Renal pelvis (tissue), 12 donors: ENCODE data around the gene NKX2-2. TPM values are rescaled to one million over a fixed set of nuclear protein-coding genes. Genes with fewer than 3 reads are reported as not detected.

Experiments
- DNase-seq: peaks from one replicate; pipeline ENCODE4 v3.0.0-alpha.2; 2013
- long read RNA-seq, 16 experiments: transcript quantifications; one replicate each; lab custom pipeline, GENCODE V29; 2026
- polyA plus RNA-seq, 3 donors: library from polyadenylated mRNA; unstranded; fragments of 120-200 nt; gene quantifications; one replicate each; pipeline ENCODE4 v1.2.1, GENCODE V29; 2013; ENCODE audit not compliant: insufficient read length in 3 of 3

The NKX2-2 gene
- polyA plus RNA-seq, result under 1 TPM in 1 of 3 donors, not detected in 2; 0.07 TPM
- long read RNA-seq, donor 1, result 0 reads
- long read RNA-seq, donor 2, result 0 reads
- long read RNA-seq, donor 3, result 0 reads
- long read RNA-seq, donor 4, result 0 reads
- long read RNA-seq, donor 5, result 0 reads
- long read RNA-seq, donor 6, result 0 reads
- long read RNA-seq, donor 7, result 0 reads
- long read RNA-seq, donor 8, result 0 reads
- long read RNA-seq, donor 9, result 0 reads
- long read RNA-seq, donor 10, result 0 reads
- long read RNA-seq, donor 11, result 0 reads
- long read RNA-seq, donor 12, result 0 reads
- long read RNA-seq, donor 13, result 0 reads
- long read RNA-seq, donor 14, result 0 reads
- long read RNA-seq, donor 15, partial matches to known transcripts, result 0 of 1 reads
- long read RNA-seq, donor 15, other reads (novel, unspliced or antisense), result 0 of 1 reads
- long read RNA-seq, donor 16, result 0 reads

- DNase-seq, result no peak
Measured at GRCh38 chr20:21513881-21514540, at the start of gene NKX2-2. TSS of gene NKX2-2 (minus strand) at chr20:21514064. CDS start at chr20:21513669, 395 bp downstream.

GRCh38 chr20:21562656-21563055 is 48.8 kb upstream of the NKX2-2 start:
- DNase-seq, result no peak

GRCh38 chr20:21559305-21559704 is 45.4 kb upstream of the NKX2-2 start:
- DNase-seq, result no peak

DNA sequence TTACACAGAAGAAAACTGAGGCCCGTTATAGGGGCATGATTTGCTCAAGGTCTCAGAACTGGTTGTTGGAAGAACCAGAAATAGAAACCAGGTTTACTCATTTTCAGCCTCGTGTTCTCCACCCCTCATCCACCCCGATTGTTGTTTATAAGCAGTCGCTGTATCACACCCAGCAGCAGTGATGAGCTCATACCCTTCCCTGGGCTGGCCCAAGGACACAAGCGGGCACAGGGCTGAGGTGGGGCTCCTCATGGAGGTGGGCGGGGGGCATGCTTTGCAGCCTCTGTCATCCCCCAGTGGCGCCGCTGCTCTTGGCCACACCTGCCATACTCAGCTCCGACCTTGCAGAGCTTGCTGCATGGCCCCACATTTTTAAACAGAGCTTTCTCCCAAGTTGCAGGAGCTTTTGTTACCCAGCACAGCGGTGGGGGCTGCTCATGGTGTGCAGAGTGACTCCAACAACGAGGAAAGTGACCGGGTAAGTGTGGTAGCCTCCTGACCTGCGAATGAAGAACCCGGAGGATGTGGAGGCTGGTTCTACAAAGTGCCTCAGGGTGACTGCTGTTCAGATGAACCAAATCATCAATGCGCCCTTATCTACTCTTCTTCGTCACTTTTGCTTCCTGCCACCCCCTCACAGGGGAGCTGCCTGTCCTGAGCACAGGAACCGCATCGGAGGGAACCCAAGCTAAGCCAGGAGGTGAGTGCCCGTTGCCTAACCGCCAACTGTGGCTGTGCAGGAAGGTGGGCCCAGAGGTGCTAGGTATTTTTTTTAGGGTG is 43.6 kb upstream of the NKX2-2 start:
- DNase-seq, result no peak

DNA sequence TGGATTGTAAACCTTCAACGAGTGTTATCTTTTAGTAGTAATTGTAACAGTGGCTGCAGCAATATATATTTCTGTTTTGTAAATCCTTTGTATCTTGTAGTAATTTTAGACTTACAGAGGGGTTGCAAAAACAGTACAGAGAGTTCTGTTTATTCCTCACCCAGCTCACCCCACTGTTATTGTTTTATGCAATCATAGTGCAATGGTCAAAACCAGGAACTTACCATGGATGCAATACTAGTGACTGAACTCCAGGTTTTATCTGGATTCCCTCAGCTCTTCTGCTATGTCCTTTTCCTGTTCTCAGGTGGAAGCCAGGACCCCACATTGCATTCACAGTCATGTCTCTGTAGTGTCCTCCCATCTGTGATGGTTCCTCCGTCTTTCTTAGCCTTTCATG is 42.5 kb upstream of the NKX2-2 start:
- no peak for DNase-seq

- DNase-seq, result no peak
Measured at GRCh38 chr20:21555470-21556120, 41.7 kb upstream of the NKX2-2 start.

- no peak for DNase-seq
Measured at GRCh38 chr20:21554985-21555384, 41.1 kb upstream of the NKX2-2 start.

DNA sequence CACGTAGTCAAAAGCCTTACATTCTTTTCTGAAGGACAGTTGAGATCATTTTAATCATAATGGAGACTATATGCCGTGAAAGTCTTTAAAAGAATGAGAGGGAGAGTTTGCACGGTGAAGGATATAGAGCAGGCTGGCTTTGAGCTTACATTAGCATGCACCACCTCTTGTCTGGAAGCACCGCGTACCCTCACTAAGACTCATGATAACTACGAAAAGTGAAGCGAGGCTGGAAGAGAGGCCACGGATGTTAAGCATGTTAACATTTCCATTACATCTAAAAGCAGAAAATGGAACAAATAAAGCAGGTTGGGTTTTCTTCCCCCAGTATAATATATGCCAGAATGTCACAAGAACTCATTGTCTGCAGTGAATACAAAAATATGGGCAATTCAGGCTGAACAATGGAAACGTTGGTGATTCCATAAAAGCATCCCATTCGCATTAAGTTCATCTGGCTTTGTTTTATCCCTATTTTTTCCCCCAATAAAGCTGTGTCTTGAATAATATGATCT is 40.6 kb upstream of the NKX2-2 start:
- DNase-seq, result no peak

DNA sequence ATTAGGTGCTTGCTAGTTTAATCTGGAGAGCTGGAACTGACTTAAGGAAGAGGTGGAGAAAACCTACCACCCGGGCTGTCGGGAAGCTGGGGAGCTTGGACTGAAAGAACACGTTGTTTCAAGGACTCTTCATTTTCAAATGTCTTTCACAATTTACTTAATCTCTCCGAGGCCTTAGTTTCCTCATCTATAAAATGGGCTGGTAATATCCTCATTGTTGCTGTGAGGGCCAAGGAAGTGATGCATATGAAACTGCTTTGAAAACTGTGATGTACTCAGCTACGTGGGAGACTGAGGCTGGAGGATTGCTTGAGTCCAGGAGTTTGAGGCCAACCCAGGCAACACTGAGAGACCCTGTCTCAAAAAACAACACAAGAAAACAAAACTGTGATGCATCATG is 36.7 kb upstream of the NKX2-2 start:
- DNase-seq, result no peak

GRCh38 chr20:21548390-21549035 is 34.6 kb upstream of the NKX2-2 start:
- DNase-seq, result no peak

GRCh38 chr20:21546355-21546754 is 32.5 kb upstream of the NKX2-2 start:
- no peak for DNase-seq

DNA sequence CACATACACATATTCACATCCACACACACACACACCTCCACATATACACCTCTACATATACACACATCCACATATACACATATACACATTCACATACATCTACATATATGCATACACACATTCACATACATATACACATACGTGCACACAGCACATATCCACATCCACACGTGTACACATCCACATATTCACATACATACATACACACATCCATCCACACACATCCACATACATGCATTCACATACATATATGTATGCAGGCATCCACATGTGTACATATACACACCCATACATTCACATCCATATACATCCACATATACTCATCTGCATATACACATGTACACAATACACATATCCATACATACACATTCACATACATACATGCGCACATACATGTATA is 25.6 kb upstream of the NKX2-2 start:
- DNase-seq, result no peak

GRCh38 chr20:21534886-21535285 is 21.0 kb upstream of the NKX2-2 start:
- DNase-seq, result no peak

- DNase-seq, result no peak
Measured at GRCh38 chr20:21534453-21534852, 20.6 kb upstream of the NKX2-2 start.

GRCh38 chr20:21529863-21530262 is 16.0 kb upstream of the NKX2-2 start:
- DNase-seq, result no peak

- DNase-seq, result no peak
Measured at GRCh38 chr20:21528870-21529269, 15.0 kb upstream of the NKX2-2 start.

- DNase-seq, result no peak
Measured at GRCh38 chr20:21527908-21528307, 14.0 kb upstream of the NKX2-2 start.

DNA sequence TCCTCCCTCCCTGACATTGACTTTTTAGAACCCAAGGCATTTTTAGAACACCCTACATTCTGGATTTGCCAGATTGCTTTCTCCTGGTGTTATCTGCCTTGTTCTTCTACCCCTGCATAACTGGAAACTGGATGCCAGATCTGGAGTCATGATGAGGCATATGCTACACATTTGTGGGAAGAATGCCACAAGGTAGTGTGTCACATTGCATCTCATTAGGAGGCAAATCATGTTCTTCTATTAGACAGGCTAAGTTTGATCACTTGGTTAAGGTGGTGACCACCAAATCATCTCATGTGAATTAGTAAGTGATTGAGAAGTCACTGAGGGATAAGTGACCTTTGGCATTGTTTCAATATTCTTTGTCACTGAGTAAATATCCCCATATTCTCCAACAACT is 12.9 kb upstream of the NKX2-2 start:
- DNase-seq, result no peak

- no peak for DNase-seq
Measured at GRCh38 chr20:21523895-21524294, 10.0 kb upstream of the NKX2-2 start.

DNA sequence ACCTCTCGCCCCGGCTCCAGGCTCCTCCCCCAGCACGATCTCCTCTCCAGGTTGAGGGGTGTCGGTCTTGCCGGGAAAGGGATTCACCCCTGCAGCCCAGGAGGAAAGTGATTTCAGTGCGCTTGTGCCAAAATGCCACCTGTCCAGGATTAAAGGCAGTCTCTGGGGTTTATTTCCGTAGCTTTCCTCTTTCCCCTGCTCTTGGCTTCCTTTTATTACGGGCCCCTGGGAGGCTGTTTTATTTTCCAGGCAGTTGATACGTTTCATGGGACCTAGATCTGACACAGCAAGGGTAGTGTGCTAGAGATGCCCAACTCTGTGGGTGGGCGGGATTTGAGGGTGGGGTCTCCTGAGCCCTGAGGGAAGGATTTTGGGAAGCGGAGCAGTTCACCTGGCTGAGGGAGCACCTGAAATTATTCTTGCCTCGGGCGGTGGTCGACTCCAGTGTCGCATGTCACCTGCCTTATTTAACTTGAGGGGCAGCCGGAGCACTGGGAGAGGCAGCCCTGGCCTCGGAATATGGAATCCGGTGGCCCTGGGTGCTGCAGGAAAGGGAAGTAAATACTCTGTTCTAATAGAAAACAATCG is 9.5 kb upstream of the NKX2-2 start:
- no peak for DNase-seq
